ENCODE results near the gene TET3. TPM values are rescaled to one million over a fixed set of nuclear protein-coding genes. Genes with fewer than 3 reads are reported as not detected.

Gene TET3
- total RNA-seq, 3 donors from 2014 or later, result 7.9 to 13.2 (median 9.8) TPM

- TF ChIP-seq POLR2A (IDR thresholded peaks at IDR 0.05), result no peak
- TF ChIP-seq POLR2AphosphoS5 (IDR thresholded peaks at IDR 0.05), result no peak
- TF ChIP-seq CTCF (IDR thresholded peaks at IDR 0.05), result no peak
- Histone ChIP-seq H3K27ac (no peak overlapping the region), H3K36me3 (no peaks in the 10 kb centered on the region), H3K4me3 (no peak overlapping the region), H3K27me3 (no peaks in the 10 kb centered on the region), H3K4me1 (peaks cover 0 to 5% of the 10 kb centered on the region in 2 donors), H3K9me3 (no peaks in the 10 kb centered on the region)
- no peak for DNase-seq (ENCODE audit: low spot score in 2 of 2)
- intact Hi-C loops (cut with DNase I; ENCODE audit: low total_unique reads), result no loop called here
Measured at GRCh38 chr2:73979021-73979420, 5.7 kb upstream of the TET3 start.

GRCh38 chr2:73979686-73980085 lies 5.0 kb upstream of the TET3 start:
- Histone ChIP-seq H3K9me3 (no peaks in the 10 kb centered on the region), H3K27me3 (no peaks in the 10 kb centered on the region), H3K4me1 (peaks cover 0 to 5% of the 10 kb centered on the region in 2 donors), H3K27ac (no peak overlapping the region), H3K36me3 (no peaks in the 10 kb centered on the region), H3K4me3 (no peak overlapping the region)
- DNase-seq (ENCODE audit: low spot score in 2 of 2), result no peak
- intact Hi-C loops (cut with DNase I; ENCODE audit: low total_unique reads), result loop anchor here (10.0 kb wide), 1 partner anchor 55 kb away; the partner anchor contains the start of gene DGUOK
- TF ChIP-seq POLR2AphosphoS5 (IDR thresholded peaks at IDR 0.05), result no peak
- TF ChIP-seq CTCF (IDR thresholded peaks at IDR 0.05), result no peak
- no peak for TF ChIP-seq POLR2A (IDR thresholded peaks at IDR 0.05)

DNA sequence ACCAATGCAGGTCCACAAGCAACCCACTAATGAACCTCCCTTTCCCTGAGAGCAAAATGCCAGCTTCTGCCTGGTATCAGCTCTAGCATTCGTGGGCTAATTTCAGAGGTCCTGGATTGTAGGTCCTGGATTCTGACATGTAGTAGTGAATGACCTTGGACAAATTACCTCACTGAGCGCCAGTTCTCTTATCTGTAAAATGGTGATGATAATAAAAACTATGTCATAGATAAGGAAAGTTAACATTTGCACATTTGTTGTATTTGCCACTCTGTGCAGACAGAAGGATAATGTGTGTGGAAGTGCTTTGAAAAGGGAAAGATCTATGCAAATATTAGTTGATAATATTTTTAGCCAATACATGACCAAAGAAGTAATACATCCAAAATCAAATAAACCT lies 4.1 kb upstream of the TET3 start:
- Histone ChIP-seq H3K27me3 (no peaks in the 10 kb centered on the region), H3K27ac (peak overlapping the region in 1 of 2 donors; percentile 57), H3K36me3 (no peaks in the 10 kb centered on the region), H3K4me3 (peak overlapping the region in 1 of 3 donors; percentile 57), H3K4me1 (peaks cover 0 to 5% of the 10 kb centered on the region in 2 donors), H3K9me3 (no peaks in the 10 kb centered on the region)
- no peak for TF ChIP-seq POLR2A (IDR thresholded peaks at IDR 0.05)
- no peak for TF ChIP-seq POLR2AphosphoS5 (IDR thresholded peaks at IDR 0.05)
- no peak for TF ChIP-seq CTCF (IDR thresholded peaks at IDR 0.05)
- intact Hi-C loops (cut with DNase I; ENCODE audit: low total_unique reads), result loop anchor here (10.0 kb wide), 1 partner anchor 56 kb away; the partner anchor contains the start of gene DGUOK
- DNase-seq (ENCODE audit: low spot score in 2 of 2), result no peak

- no peaks in the 10 kb centered on the region for H3K36me3 ChIP-seq
- no peaks in the 10 kb centered on the region for H3K9me3 ChIP-seq
- peak in 1 of 2 donors; percentile 53 for DNase-seq (ENCODE audit: low spot score in 2 of 2)
- intact Hi-C loops (cut with DNase I; ENCODE audit: low total_unique reads), result loop anchor here (10.0 kb wide), 1 partner anchor 57 kb away; the partner anchor contains the start of gene DGUOK
- H3K27me3 ChIP-seq, result no peaks in the 10 kb centered on the region
- H3K4me3 ChIP-seq, result peak overlapping the region; percentile 33 to 57 (median 47)
- peaks cover 4 to 6% of the 10 kb centered on the region in 2 donors for H3K4me1 ChIP-seq
- H3K27ac ChIP-seq, result peak overlapping the region; percentile 57 to 91
- TF ChIP-seq POLR2A (IDR thresholded peaks at IDR 0.05), result no peak
- TF ChIP-seq POLR2AphosphoS5 (IDR thresholded peaks at IDR 0.05), result no peak
- no peak for TF ChIP-seq CTCF (IDR thresholded peaks at IDR 0.05)
Measured at GRCh38 chr2:73981081-73982001, 3.4 kb upstream of the TET3 start.

DNA sequence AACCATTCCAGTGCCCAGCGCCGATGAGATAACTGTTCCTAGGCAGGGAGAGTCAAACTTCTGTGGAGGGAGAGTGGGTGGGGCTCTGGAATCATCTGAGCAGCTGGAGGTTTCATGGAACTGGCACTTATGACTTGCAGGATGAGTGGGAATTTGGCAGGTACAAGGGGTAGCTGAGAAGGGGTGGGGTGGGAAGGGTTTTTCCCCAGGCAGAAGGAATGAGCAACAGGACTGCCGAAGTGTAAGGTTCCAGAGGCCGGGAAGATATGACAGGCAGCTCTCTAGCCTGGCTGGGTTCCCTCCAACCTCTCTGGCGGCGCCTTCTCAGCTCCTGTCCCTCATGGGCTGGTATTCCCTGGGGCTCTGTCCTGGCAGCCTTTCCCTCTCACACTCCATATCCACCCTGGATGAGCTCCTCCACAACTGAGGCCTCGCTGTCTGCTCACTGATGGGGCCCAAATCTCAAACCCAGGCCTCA lies 2.5 kb upstream of the TET3 start:
- intact Hi-C loops (cut with DNase I; ENCODE audit: low total_unique reads), result loop anchor here (10.0 kb wide), 1 partner anchor 57 kb away; the partner anchor contains the start of gene DGUOK
- H3K27ac ChIP-seq, result peak overlapping the region; percentile 57 to 91
- peaks cover 4 to 8% of the 10 kb centered on the region in 2 donors for H3K4me1 ChIP-seq
- no peak for DNase-seq (ENCODE audit: low spot score in 2 of 2)
- H3K27me3 ChIP-seq, result no peaks in the 10 kb centered on the region
- TF ChIP-seq POLR2AphosphoS5 (IDR thresholded peaks at IDR 0.05) (no peak), POLR2A (IDR thresholded peaks at IDR 0.05) (no peak), CTCF (IDR thresholded peaks at IDR 0.05) (no peak)
- H3K36me3 ChIP-seq, result no peaks in the 10 kb centered on the region
- no peaks in the 10 kb centered on the region for H3K9me3 ChIP-seq
- no peak overlapping the region for H3K4me3 ChIP-seq
